GM15510 (cell line): ENCODE data around the gene SP2.

Source experiments
- POLR2A ChIP-seq: IDR thresholded peaks from 3 replicates; pipeline ENCODE4 v1.6.1; 2011; ENCODE audit warnings: borderline replicate concordance; ENCODE audit not compliant: insufficient read length; ENCODE audit errors: extremely low read depth

SP2 gene

GRCh38 chr17:47862621-47863440, 33.2 kb upstream of the SP2 start:
- TF ChIP-seq POLR2A: no peak

- TF ChIP-seq POLR2A: no peak
These were observed 31.2 kb upstream of the SP2 start for GRCh38 chr17:47864791-47865216.

GRCh38 chr17:47866941-47867340, 29.1 kb upstream of the SP2 start:
- TF ChIP-seq POLR2A: no peak

- TF ChIP-seq POLR2A: no peak
These were observed 28.1 kb upstream of the SP2 start for GRCh38 chr17:47867813-47868533.

GRCh38 chr17:47869114-47869513, 26.9 kb upstream of the SP2 start:
- no peak for TF ChIP-seq POLR2A

GRCh38 chr17:47870056-47870455, 26.0 kb upstream of the SP2 start:
- no peak for TF ChIP-seq POLR2A

- TF ChIP-seq POLR2A: no peak
These were observed 25.0 kb upstream of the SP2 start for GRCh38 chr17:47871048-47871447.

GRCh38 chr17:47872019-47872650, 23.9 kb upstream of the SP2 start:
- no peak for TF ChIP-seq POLR2A

GRCh38 chr17:47872651-47873161, 23.3 kb upstream of the SP2 start:
- no peak for TF ChIP-seq POLR2A

- TF ChIP-seq POLR2A: no peak
These were observed 22.6 kb upstream of the SP2 start for GRCh38 chr17:47873200-47874090.

GRCh38 chr17:47875011-47875985, 20.7 kb upstream of the SP2 start:
- TF ChIP-seq POLR2A: no peak

GRCh38 chr17:47877368-47878034, 18.5 kb upstream of the SP2 start:
- no peak for TF ChIP-seq POLR2A
